Mesothelial cell of epicardium (in vitro differentiated cells): ENCODE data around the gene NDUFV2. TPM values are rescaled to one million over a fixed set of nuclear protein-coding genes. Genes with fewer than 3 reads are reported as not detected.
A peak's percentile ranks its signal among the peaks of the same experiment; 100 is the strongest.

Experiments used
- DNase-seq, 2 experiments: peaks; one replicate each; pipeline ENCODE4 v3.0.0; 2021; ENCODE audit warnings: low spot score in 2 of 2; ENCODE audit not compliant: unreplicated experiment in 2 of 2
- H3K27ac Mint-ChIP-seq: 2 replicates; pipeline ENCODE4 v1.8.0; 2021; ENCODE audit warnings: mixed read lengths
- H3K27me3 Mint-ChIP-seq: 2 replicates; pipeline ENCODE4 v1.8.0; 2021; ENCODE audit warnings: low read depth, mixed read lengths
- H3K36me3 Mint-ChIP-seq: 2 replicates; pipeline ENCODE4 v1.8.0; 2021; ENCODE audit warnings: mixed read lengths
- H3K4me1 Mint-ChIP-seq: 2 replicates; pipeline ENCODE4 v1.8.0; 2021; ENCODE audit warnings: mixed read lengths
- H3K4me3 Mint-ChIP-seq: 2 replicates; pipeline ENCODE4 v1.8.0; 2021; ENCODE audit warnings: mild to moderate bottlenecking, moderate library complexity, mixed read lengths
- H3K9me3 Mint-ChIP-seq: 2 replicates; pipeline ENCODE4 v1.8.0; 2021; ENCODE audit warnings: mixed read lengths
- CTCF ChIP-seq: fragments of 200-600 bp; sonication (generic); IDR thresholded peaks from one replicate; pipeline ENCODE4 v1.5.0; 2021; ENCODE audit warnings: antibody characterized with exemption; ENCODE audit not compliant: unreplicated experiment
- total RNA-seq: library from RNA; stranded (reverse); gene quantifications from 3 replicates; pipeline ENCODE4 v1.2.1, GENCODE V29; 2021

The NDUFV2 gene
- 99.9 to 114 TPM (median 106 TPM) in 3 replicates for total RNA-seq

- TF ChIP-seq CTCF, result no peak
- Mint-ChIP-seq H3K36me3 (no peaks in the 10 kb centered on the region), H3K27ac (peak within 1 kb of the TSS; percentile 96), H3K4me3 (peak within 1 kb of the TSS; percentile 88), H3K9me3 (no peaks in the 10 kb centered on the region), H3K27me3 (no peaks in the 10 kb centered on the region), H3K4me1 (peaks cover 58% of the 10 kb centered on the region)
- DNase-seq, result peak; percentile 94 to 96
Measured at GRCh38 chr18:9102508-9103375, at the start of gene NDUFV2. Gene NDUFV2, plus strand, starts transcription at chr18:9102699. Its CDS starts 45 bp downstream, at chr18:9102744.

- H3K27ac Mint-ChIP-seq, result no peak overlapping the region
- H3K9me3 Mint-ChIP-seq, result peaks cover 28% of the 10 kb centered on the region
- no peak for DNase-seq
- H3K4me1 Mint-ChIP-seq, result peaks cover 14% of the 10 kb centered on the region
- TF ChIP-seq CTCF, result no peak
- no peaks in the 10 kb centered on the region for H3K27me3 Mint-ChIP-seq
- no peak overlapping the region for H3K4me3 Mint-ChIP-seq
- peaks cover 8% of the 10 kb centered on the region for H3K36me3 Mint-ChIP-seq
Measured at GRCh38 chr18:9053814-9054213, 48.7 kb upstream of the NDUFV2 start.

GRCh38 chr18:9055185-9055584, 47.3 kb upstream of the NDUFV2 start:
- peak overlapping the region; percentile 30 for H3K27ac Mint-ChIP-seq
- H3K4me1 Mint-ChIP-seq, result peaks cover 14% of the 10 kb centered on the region
- no peak overlapping the region for H3K4me3 Mint-ChIP-seq
- no peaks in the 10 kb centered on the region for H3K27me3 Mint-ChIP-seq
- TF ChIP-seq CTCF, result no peak
- peaks cover 8% of the 10 kb centered on the region for H3K36me3 Mint-ChIP-seq
- peaks cover 20% of the 10 kb centered on the region for H3K9me3 Mint-ChIP-seq
- no peak for DNase-seq

GRCh38 chr18:9055626-9056025, 46.9 kb upstream of the NDUFV2 start:
- H3K27ac Mint-ChIP-seq, result peak overlapping the region; percentile 9
- DNase-seq, result no peak

GRCh38 chr18:9057646-9058045, 44.9 kb upstream of the NDUFV2 start:
- Mint-ChIP-seq H3K4me1 (peaks cover 14% of the 10 kb centered on the region), H3K27me3 (peaks cover 2% of the 10 kb centered on the region), H3K36me3 (no peaks in the 10 kb centered on the region), H3K4me3 (no peak overlapping the region), H3K9me3 (peaks cover 7% of the 10 kb centered on the region), H3K27ac (no peak overlapping the region)
- no peak for DNase-seq
- TF ChIP-seq CTCF, result no peak

More at GRCh38 chr18:9055626-9056025, 46.9 kb upstream of the NDUFV2 start:
- Mint-ChIP-seq H3K4me3 (no peak overlapping the region), H3K36me3 (peaks cover 6% of the 10 kb centered on the region), H3K27me3 (no peaks in the 10 kb centered on the region), H3K4me1 (peaks cover 14% of the 10 kb centered on the region), H3K9me3 (peaks cover 16% of the 10 kb centered on the region)
- TF ChIP-seq CTCF, result no peak
